Smooth muscle cell of the brain vasculature (primary cell): ENCODE data around the gene PDLIM4.

Source experiments
- DNase-seq: peaks from one replicate; pipeline ENCODE4 v3.0.0-alpha.2; 2012; ENCODE audit warnings: low read depth, low spot score

Gene PDLIM4

DNA sequence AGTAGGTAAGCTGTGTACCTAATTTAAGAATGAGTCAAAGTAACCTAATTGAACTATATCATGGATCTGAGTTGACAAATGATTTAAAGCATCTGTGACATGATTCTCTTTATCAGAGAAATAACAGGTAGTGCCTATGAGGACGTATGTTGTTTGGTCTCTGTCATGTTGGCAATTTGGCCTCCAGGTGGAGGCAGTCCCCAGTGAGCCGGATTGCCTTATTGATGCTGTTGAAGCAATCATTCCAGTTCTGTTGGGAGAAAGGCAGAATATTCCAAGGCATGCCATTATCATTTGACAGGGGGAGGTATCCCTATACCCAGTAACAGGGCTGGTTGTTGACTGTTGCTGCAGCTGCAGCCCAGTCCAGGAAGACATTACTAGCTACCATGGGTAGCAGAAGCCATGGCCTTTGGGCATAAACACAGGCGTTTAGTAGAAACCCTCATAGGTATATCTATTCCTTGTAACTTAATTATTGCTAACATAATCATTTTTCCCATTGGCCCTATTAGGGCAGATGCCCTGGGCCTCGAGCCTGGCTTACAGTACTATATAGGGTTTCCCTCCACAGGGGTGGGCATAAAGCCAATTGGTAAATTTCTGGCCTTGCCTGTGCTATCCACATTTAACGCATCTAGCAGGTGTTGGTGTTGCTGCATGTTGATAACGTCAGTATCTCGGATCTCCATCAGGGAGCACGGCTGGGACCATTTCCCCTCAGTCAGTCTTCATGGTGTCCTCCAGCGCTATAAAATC is 24.5 kb downstream of the PDLIM4 start:
- DNase-seq = no peak

DNA sequence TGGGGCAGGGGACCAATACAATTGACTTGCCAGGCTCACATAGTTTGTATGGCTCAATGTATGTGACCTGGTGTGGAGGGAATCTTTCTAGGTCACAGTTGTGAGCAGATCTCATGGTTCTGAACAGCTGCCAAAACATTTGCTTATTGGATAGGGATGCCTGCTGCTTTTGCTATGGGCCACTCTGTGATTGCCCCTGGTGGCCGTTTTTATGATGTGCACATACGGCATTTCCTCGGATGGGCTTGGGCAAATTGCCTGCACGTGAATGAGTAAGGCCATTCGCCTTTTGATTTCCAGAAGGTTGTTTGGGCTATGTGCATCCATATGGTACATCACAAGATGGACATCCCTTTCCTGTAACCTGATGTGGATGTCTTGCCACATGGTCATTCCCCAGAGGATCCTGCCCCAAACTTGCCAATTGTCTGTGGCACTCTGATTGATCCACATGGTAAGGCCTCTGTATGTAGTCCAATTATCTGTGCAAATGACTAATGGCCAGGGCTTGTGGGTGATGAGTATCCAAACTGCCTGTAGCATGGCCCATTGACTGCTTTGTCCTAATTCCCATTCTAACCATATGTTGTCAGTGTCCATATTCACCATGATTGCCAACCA is 26.0 kb downstream of the PDLIM4 start:
- no peak for DNase-seq

DNA sequence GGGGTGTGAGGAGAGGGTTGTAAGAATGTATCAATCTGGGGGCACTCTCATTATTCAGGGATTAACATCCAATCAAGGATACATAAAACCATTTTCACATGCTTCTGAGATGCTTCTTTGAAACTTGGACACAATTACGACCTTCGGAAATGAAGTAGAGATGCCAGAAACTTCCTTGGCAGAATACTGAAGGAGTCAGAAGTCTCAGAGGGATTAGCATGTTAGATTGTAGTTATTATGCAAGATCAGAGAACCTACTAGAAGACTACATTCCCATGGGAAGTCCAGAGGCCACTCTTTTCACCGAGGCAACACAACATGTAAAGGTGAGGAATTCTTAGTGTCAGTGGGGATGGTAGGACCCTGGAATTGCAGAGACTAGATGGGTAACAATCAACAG is 31.6 kb downstream of the PDLIM4 start:
- DNase-seq = no peak

DNA sequence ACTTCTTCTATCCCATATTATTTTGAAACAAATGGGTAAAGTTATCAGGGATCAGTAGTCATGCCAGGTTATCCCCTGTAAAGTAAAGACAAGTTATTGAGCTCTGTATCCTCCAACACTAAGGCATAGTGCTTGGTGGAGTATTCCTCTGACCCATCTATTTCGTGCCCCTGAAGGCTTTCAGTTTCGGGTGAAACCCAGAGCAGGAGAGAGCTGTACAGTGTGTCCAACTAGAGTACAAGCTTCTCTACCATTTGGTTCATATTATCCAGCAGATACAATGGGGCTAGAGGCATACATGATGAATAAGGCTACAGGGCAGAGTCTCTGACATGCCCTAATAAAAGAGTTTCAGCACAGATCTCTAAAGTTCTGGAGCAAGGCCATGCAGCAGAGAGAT is 33.5 kb downstream of the PDLIM4 start:
- no peak for DNase-seq

DNA sequence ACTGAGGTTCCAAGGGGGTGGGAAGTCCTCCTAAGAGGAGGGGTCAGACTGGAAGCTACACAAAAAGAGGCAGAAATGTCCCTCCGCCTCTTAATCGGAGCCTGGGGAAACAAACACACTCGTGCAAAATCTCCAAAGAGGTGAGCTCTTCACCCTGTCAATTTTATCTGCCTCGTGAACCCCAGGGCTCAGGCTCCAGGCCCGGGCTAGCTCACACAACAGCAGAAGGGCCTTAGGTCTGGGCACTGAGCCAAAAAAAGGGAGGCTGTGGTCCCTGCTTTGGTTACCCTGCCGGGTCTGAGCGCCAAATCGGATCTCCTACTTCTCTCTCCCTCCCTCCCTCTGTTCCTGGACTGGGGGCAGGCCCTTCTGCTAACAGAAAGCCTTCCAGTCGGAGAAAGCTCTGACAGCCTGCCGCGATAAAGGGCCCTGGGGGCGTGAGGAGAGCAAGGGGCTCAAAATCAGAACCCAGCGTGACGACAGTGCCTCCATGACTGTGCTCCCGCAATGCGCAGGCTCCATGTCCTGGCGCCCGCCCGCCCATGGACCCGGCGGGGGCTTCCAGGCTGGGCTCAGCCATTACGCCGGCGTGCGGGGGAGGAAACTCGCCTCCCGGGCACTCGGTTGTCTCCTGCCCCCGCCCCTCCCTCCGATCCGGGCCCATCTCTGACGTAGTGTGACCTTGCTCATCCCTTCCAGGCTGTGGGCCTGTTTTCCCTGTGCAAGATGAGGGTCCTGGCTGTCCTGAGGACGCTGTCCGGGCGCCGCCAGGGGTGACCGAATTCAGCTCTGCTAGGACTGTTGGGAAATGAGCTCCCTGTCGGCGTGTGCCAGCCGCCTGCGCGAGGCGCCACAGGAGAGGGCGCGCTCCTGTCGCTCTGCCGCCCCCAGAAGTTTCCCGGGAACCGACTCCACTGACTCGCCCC is 35.8 kb downstream of the PDLIM4 start:
- DNase-seq = peak; percentile 70

DNA sequence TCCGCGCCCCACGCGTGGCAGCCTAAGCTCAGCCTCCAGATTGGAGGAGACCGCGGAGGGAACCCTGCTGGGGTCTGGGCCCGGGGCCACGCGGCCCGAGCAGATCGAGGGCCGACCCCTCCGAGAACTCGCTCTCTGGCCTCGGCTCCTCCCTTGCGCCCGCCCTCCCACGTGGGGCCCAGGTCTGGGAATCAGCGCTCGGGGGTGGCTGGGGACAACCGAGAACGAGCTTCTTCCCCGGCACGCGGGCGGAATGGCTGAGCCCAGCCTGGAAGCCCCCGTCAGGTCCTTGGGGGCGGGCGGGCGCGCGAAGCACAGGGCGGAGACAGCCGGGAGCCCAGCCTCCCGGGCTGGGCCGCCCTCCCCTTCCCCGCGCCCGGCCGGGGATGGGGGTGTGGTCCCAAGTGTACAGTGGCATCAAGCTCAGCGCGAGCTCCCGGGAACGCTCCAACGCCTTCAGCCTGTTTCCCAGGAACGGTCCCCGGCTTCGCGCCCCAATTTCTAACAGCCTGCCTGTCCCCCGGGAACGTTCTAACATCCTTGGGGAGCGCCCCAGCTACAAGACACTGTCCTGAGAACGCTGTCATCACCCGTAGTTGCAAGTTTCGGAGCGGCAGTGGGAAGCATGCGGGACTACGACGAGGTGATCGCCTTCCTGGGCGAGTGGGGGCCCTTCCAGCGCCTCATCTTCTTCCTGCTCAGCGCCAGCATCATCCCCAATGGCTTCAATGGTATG is 36.7 kb downstream of the PDLIM4 start, which contains the start of gene SLC22A4:
SLC22A4 (plus strand) TSS at position 403 of the 736 bp plus-strand sequence; CDS start at position 626, 223 bp downstream.
- DNase-seq = peak; percentile 84

DNA sequence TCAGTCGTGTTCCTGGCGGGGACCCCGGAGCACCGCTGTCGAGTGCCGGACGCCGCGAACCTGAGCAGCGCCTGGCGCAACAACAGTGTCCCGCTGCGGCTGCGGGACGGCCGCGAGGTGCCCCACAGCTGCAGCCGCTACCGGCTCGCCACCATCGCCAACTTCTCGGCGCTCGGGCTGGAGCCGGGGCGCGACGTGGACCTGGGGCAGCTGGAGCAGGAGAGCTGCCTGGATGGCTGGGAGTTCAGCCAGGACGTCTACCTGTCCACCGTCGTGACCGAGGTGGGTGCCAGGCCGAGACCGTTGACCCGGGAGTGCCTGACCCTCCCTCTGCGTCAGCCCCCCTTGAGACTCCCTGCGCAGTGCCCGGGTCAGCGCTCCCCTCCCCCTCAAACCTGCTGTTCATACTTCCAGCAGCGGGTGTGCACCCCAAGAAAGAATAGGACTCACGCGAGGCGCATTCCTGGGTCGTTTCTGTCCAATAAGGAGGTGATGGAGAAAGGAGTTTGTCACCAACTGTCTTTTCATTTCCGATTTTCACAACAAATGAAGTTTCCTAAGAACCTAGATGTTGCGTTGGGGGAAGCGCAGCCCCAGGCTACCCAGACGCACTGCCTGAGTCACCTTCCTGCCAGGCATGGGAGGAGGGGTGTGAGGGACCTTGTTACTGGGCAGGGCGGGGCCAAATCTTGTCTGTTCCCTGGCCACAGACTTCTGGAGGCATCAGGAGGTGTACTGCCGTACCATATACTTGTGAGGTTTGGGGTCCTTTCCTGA is 37.4 kb downstream of the PDLIM4 start:
- no peak for DNase-seq

DNA sequence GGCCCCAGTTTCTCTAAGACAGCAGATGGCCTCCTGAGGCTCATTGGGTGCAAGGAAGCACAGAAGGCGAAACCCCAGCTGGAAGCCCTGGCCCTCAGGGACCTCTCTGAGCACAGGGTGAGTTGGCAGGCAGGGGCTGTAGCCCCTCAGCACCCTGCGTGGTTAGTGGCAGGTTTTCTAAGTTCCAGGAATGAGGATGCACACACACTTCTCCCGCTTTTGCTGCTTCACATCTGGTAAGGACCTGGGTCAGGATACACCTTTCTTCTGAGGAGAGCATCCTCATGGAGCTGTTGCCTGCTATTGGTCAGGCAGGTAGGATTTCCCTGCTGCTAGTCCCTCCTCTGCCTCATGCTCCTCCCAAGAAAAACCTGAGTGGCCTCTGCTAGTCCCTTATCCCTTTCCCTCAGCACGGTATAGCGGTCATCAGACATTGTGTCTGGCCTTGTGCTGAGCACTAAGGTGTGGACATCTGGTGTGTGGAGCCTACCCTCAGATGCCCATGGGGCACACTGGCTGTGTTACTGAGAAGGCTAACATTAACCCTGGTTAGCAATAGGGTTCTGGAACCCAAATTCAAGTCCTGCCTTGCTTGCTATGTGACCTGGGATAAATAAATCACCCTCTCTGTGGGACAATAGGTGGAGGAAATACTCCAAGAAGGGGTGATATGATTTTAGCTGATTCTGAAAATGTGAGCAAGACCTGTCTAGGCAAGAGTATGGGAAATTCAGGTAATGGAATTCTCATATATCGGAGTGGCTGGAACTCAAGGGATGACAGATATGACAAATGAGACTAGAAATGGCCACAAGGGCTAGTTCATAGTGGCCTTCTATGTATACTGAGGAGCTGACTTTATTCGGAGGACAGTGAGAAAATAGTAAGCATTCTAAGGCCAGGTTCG is 38.3 kb downstream of the PDLIM4 start:
- DNase-seq = no peak

DNA sequence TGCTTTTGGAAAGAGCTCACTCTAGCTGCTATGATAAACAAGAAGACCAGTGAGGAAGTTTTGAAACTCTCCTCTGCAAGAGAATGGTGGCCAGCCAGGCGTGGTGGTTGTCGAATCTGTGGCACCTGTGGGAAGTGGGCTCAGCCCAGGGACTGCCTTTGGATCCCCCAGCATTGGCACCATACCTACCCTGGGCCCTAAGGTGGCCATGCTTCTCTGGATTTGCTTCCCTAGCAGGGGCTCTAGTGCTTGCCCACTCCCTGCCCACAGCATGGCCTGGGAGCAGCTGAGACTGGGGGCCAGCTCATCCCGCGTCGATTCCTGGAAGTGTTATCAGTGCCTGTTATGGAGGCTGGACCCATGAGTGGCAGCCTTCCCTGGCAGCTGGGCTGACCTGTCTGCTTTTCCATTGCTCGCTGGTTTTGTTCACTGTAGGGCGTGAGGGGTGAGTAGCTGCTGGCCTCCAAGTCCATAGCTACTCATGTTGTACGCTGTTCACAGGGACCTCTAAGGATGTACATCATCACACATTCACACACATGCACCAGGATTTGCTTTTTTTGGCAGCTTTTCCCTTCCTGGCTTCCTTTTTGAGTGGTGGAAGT is 39.0 kb downstream of the PDLIM4 start:
- DNase-seq = no peak

DNA sequence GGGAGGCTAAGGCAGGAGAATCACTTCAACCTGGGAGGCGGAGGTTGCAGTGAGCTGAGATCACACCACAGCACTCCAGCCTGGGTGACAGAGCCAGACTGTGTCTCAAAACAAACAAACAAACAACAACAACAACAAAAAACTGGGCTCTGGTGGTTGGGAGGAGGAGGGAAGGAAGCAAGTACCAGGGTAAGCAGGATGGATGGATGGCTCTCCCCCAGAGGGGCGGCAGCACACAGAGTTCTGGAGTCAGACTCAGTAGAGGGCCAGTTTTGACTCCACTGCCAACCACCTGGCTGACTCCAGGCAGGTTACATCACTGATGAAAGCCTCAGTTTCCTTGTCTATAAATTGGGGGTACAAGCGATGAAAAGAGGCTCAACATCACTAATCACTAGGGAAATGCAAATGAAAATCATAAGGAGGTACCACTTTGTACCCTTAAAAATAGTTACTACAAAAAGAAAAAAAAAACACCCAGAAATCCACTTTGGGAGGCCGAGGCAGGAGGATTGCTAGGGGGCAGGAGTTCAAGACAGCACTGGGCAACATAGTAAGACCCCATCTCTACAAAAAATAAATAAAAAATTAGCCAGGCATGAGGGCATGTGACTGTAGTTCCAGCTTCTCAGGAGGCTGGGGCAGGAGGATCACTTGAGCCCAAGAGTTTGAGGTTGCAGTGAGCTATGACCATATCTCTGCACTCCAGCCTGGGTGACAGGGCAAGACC is 39.9 kb downstream of the PDLIM4 start:
- DNase-seq = no peak

DNA sequence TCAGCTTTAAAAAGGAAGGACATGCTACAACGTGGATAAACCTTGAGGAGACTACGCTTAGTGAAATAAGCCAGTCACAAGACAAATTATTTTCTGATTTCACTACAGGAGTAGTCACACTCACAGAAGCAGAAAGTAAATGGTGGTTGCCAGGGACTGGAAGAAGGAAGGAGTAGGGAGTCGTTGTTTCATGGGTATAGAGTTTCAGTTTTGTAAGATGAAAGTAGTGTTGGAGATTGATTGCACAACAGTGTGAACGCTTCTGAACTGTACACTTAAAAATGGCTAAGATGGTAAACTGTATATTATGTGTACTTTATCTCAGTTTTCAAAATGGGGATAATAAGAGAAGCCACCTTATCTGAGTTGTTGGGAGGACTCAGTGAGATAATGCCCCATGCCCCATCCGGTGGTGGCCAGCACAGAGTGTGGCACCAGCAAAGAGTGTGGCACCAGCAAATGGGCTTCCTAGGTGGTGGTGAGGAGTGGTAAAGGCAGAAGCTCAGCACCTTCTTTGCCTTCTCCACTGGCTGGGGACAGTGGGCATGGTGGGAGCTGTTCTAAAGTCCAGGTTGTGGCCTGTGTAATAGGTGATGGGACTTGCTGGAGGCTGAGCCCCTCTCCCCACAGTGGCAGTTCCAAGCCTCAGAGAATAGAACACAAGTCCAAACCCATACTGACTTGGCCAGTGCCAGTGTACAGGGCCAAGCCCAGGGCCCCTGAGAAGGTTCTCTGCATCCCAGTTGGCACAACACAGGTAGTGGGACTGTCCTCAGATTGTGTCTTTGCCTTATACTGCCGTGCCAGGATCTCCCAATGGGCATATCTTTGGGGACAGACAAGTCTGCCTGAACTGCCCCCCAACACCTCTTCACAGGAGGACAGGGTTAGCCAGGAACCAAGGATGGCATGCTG is 41.1 kb downstream of the PDLIM4 start:
- DNase-seq = no peak

DNA sequence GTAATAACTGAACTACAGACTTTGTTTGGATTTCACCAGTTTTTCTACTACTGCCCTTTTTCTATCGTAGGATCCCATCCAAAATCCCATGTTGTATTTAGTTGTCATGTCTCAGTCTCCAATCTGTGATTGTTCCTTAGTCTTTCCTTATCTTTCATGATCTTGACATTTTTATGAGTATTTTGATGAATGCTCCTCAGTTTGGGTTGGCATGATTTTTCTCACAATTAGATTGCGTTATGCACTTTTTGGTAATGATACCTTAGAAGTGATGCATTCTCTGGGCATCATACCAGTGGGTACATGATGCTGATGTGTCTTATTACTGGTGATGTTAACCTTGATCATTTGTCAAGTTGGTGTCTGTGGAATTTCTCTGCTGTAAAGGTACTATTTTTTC is 42.4 kb downstream of the PDLIM4 start:
- DNase-seq = no peak

DNA sequence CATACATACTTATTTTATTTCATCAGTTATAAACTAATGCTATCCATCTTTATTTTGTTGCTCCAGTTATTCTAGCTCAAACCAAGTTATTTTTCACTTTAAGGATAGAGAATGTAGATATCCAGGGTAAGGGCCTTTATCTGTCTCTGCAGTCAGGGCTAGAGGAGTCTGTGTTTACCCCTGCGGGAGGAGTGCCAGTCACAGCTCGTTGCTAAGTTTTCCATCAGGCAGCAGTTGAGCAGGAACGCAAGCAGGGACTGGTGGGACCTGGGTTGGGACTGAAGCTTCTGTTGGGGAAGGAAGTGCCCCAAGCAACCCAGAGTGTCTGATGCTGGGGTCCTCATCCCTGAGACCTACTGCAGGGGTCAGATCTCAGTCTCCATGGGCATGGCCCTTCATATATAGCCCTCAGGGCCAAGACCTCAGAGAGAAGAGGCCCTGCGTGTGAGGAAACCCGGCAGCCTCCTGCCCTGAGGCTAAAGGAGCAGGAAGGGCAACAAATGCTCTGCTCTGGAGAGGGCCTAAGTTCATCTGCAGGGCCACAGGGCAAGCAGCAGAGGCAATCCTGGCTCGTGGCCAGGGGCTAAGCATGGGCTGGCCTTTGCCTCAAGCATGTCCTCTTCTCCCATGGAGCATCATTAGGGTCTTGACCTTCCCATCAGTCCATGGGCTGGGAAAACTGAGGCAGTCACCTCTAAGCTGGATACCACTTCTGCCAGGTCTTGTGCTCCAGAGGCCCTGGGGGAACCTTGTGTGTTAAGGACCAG is 43.3 kb downstream of the PDLIM4 start:
- DNase-seq = no peak

DNA sequence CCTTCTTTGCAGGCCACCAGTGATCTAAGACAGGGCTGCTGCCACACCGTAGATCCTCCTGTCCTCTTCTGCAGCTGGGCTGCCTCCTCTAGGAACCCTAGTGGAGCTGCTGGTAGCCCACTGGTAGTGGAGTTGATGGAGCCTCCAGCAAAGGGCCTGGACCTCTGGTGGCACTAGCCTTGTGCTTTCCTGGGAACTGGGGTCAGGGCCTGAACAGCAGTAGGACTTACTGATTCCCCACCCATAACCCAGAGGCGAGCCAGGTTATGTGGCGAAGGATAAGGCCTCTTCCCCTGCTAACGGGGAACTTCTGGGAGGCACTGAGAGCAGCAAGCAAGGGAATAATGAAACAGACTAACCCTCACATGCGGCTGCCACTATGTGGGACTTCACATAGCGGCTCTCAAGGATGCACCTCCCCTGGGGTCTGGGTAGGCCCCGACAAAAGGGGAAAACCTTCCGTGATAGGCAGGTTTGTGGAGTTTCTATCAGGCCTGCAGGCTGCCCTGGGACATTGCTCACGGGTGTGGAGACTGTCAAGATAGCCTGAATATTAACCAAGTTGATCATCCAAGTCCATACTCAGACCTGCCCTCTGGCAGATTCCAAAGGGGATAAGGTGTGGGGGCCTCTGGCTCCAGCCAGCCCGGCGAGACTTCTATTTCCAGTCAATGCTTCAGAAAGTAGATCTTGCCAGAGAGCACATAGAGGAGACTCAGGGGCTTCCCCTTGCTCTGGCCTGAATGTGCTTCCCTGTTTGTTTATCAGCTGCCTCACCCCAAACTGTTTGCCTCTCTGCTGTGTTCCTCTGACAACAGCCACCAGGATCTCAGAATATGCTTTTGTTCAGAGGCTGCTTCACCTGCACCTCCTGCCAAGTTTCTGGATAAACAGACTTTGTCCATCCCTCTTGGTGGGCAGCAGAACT is 44.1 kb downstream of the PDLIM4 start:
- no peak for DNase-seq

DNA sequence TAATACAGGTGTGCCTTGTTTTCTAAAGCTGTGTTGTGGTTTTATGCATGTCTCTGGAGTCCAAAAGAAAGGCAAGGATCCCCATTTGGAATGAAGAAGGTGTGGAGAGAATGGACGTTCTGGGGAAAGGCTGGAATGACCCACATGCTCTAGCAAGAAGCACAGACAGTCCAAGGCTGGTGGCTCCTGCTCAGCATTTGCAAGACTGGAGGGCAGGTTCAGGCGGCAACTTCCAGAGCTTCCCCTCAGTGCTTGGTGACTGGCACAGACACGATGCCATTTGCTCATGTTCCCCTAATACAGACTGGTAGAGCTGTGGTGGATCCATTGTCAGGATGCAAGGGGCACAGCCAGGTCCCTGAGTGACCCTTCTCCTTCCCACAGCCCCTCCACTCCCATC is 44.9 kb downstream of the PDLIM4 start:
- DNase-seq = no peak

DNA sequence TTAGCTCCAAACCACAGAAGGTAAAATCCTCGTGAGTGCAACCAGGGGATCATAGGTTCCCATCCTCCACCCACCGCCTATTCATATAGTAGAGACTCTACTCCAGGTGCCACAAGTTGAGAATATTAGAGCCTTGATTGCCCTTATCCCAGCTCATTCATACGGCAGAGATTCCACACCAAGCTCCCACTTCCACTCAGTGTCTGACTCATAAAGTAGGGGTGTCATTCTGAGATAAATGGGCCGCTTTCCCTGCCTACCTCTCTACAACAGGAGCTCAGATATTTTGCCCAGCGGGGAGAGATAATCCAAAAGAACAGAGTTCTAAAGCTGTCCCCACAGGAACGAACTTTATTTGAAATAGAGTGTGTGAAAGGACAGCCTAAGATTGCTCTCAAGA is 46.1 kb downstream of the PDLIM4 start:
- DNase-seq = no peak
